Mucosa of gallbladder (tissue), 1 donor: Measurements from ENCODE around the gene SRSF9. TPM values are rescaled to one million over a fixed set of nuclear protein-coding genes. Genes with fewer than 3 reads are reported as not detected.
A peak's percentile ranks its signal among the peaks of the same experiment; 100 is the strongest.
"Not testable (repeated sequence)": the region's sequence is repeated elsewhere in the genome, so short reads cannot be mapped to it uniquely, and the experiment has no call there.

Experiments
- DNase-seq: peaks from one replicate; pipeline ENCODE4 v3.0.0-alpha.2; 2020; ENCODE audit warnings: low spot score
- total RNA-seq: library from RNA; stranded (reverse); gene quantifications from one replicate; pipeline ENCODE4 v1.2.1, GENCODE V29; 2021
- donor health status: DM: no; HTN: no; CAD: no.

SRSF9 gene
- 134 TPM for total RNA-seq

GRCh38 chr12:120469450-120470149 is at the start of gene SRSF9:
SRSF9 (minus strand) TSS chr12:120469748; CDS start chr12:120469609, 139 bp downstream.
- DNase-seq, result peak; percentile 96

- DNase-seq, result not testable (repeated sequence)
Observed at GRCh38 chr12:120519324-120519723, 49.8 kb upstream of the SRSF9 start.

- DNase-seq, result no peak
Observed at GRCh38 chr12:120515496-120515895, 45.9 kb upstream of the SRSF9 start.

- no peak for DNase-seq
Observed at GRCh38 chr12:120514002-120514401, 44.5 kb upstream of the SRSF9 start.

- no peak for DNase-seq
Observed at GRCh38 chr12:120508537-120508936, 39.0 kb upstream of the SRSF9 start.

GRCh38 chr12:120504587-120504986 is 35.0 kb upstream of the SRSF9 start:
- no peak for DNase-seq

GRCh38 chr12:120500581-120500980 is 31.0 kb upstream of the SRSF9 start:
- no peak for DNase-seq

- DNase-seq, result no peak
Observed at GRCh38 chr12:120498870-120499515, 29.4 kb upstream of the SRSF9 start.

- no peak for DNase-seq
Observed at GRCh38 chr12:120497524-120498150, 28.1 kb upstream of the SRSF9 start.

- peak; percentile 62 for DNase-seq
Observed at GRCh38 chr12:120496413-120497340, 27.1 kb upstream of the SRSF9 start.

- DNase-seq, result peak; percentile 97
Observed at GRCh38 chr12:120495731-120496412, 26.3 kb upstream of the SRSF9 start, which contains the start of gene DYNLL1. DYNLL1 (plus strand) TSS chr12:120496113; CDS start chr12:120496422, 309 bp downstream.

- no peak for DNase-seq
Observed at GRCh38 chr12:120495186-120495730, 25.7 kb upstream of the SRSF9 start.

GRCh38 chr12:120490833-120491512 is 21.4 kb upstream of the SRSF9 start:
- peak; percentile 13 for DNase-seq

GRCh38 chr12:120490325-120490724 is 20.8 kb upstream of the SRSF9 start:
- no peak for DNase-seq

- no peak for DNase-seq
Observed at GRCh38 chr12:120489018-120489417, 19.5 kb upstream of the SRSF9 start.

GRCh38 chr12:120488057-120488640 is 18.6 kb upstream of the SRSF9 start:
- DNase-seq, result no peak

- not testable (repeated sequence) for DNase-seq
Observed at GRCh38 chr12:120487552-120487951, 18.0 kb upstream of the SRSF9 start.

GRCh38 chr12:120485961-120486881 is 16.7 kb upstream of the SRSF9 start:
- DNase-seq, result no peak

- no peak for DNase-seq
Observed at GRCh38 chr12:120483621-120484020, 14.1 kb upstream of the SRSF9 start.
